GM12878 (cell line): ENCODE data around the gene DNMBP. TPM values are rescaled to one million over a fixed set of nuclear protein-coding genes. Genes with fewer than 3 reads are reported as not detected.

ENCODE experiments used
- ATAC-seq: fragments of 200-7000 bp; cut with Tn5 transposase; 3 replicates; pipeline ENCODE4 v1.9.1; 2020; ENCODE audit warnings: mild to moderate bottlenecking, moderate library complexity
- BruUV-seq: library from RNA; stranded (reverse); fragments of 400-500 nt; replicated peaks from 2 replicates; lab custom pipeline; 2021; lab: Mats Ljungman, UMichigan
- CTCF ChIA-PET: fragments of 300-600 bp; sonication (Branson Sonifier 250); formaldehyde crosslinking; extraction: SDS; loops from one replicate; lab custom pipeline; 2021; ENCODE audit warnings: inconsistent platforms; lab: Yijun Ruan, JAX
- POLR2A ChIA-PET: fragments of 350-600 bp; formaldehyde crosslinking; extraction: SDS; loops from one replicate; lab custom pipeline; 2021; ENCODE audit warnings: inconsistent platforms; lab: Charles Lee
- RAD21 ChIA-PET: fragments of 300-600 bp; sonication (Branson Sonifier 250); formaldehyde crosslinking; loops from one replicate; lab custom pipeline; 2023; ENCODE audit warnings: antibody characterized with exemption; ENCODE audit not compliant: unreplicated experiment; lab: Charles Lee
- SMC1A ChIA-PET: fragments of 300-600 bp; sonication (Branson Sonifier 250); formaldehyde crosslinking; loops from one replicate; lab custom pipeline; 2023; ENCODE audit not compliant: unreplicated experiment, uncharacterized antibody; lab: Charles Lee
- DNase-seq: peaks from one replicate; pipeline ENCODE4 v3.0.0-alpha.2; 2011; ENCODE audit warnings: low read depth, low spot score
- FAIRE-seq: peaks from 3 replicates; lab custom pipeline; 2011; peaks lifted over from hg19 to GRCh38; lab: Jason Lieb, UNC
- H2AFZ ChIP-seq: 2 replicates; pipeline ENCODE4 v1.6.0; 2011; ENCODE audit warnings: low read depth, low read length, control low read depth; ENCODE audit not compliant: control insufficient read depth
- H3K27ac ChIP-seq: 2 replicates; pipeline ENCODE4 v1.5.1; 2011; ENCODE audit warnings: control low read depth; ENCODE audit not compliant: control insufficient read depth, insufficient read depth
- H3K27me3 ChIP-seq, 2 experiments: replicated peaks in 1 of 2; 2 replicates each; pipeline versions ENCODE4 v1.6.0 to v1.6.1; 2011; ENCODE audit warnings: low read length in 1 of 2; ENCODE audit not compliant: control insufficient read depth in 2 of 2, insufficient read depth in 2 of 2
- H3K36me3 ChIP-seq, 2 experiments: 2 replicates each; pipeline ENCODE4 v1.5.1; 2011; ENCODE audit warnings: low read length in 1 of 2; ENCODE audit not compliant: control insufficient read depth in 2 of 2, insufficient read depth in 2 of 2
- H3K4me1 ChIP-seq: 2 replicates; pipeline ENCODE4 v1.6.1; 2011; ENCODE audit warnings: mild to moderate bottlenecking, low read length, moderate library complexity, mixed read lengths; ENCODE audit not compliant: control insufficient read depth, insufficient read depth
- H3K4me2 ChIP-seq: 2 replicates; pipeline ENCODE4 v1.6.0; 2011; ENCODE audit warnings: control low read depth; ENCODE audit not compliant: control insufficient read depth, insufficient read depth
- H3K4me3 ChIP-seq: fragments of 200-600 bp; sonication (generic); 2 replicates; pipeline ENCODE4 v1.5.1; 2016
- H3K79me2 ChIP-seq: 2 replicates; pipeline ENCODE4 v1.6.0; 2011; ENCODE audit warnings: low read length; ENCODE audit not compliant: control insufficient read depth, insufficient read depth
- H3K9ac ChIP-seq: 2 replicates; pipeline ENCODE4 v1.8.0; 2011; ENCODE audit warnings: low read length, control low read depth, mixed read lengths; ENCODE audit not compliant: control insufficient read depth, insufficient read depth
- H3K9me3 ChIP-seq: replicated peaks from 3 replicates; pipeline ENCODE4 v1.5.1; 2011; ENCODE audit warnings: mild to moderate bottlenecking, low read length; ENCODE audit not compliant: control insufficient read depth, insufficient read depth
- H4K20me1 ChIP-seq: 2 replicates; pipeline ENCODE4 v1.6.0; 2011; ENCODE audit not compliant: control insufficient read depth, insufficient read depth
- CBFB ChIP-seq: IDR thresholded peaks from 2 replicates; pipeline ENCODE4 v1.6.1; 2016; ENCODE audit warnings: antibody characterized with exemption, low read depth
- CHD1 ChIP-seq: IDR thresholded peaks from 2 replicates; pipeline ENCODE4 v1.6.1; 2012; ENCODE audit warnings: low read depth, low read length, improper control_type of control experiment
- ESRRA ChIP-seq: IDR thresholded peaks from 2 replicates; pipeline ENCODE4 v1.6.1; 2012; ENCODE audit warnings: mild to moderate bottlenecking, low read length, improper control_type of control experiment
- GABPA ChIP-seq: IDR thresholded peaks from 2 replicates; pipeline ENCODE4 v1.6.1; 2014; ENCODE audit warnings: antibody characterized with exemption, low read depth, mild to moderate bottlenecking, inconsistent platforms
- HDGF ChIP-seq: fragments of 450-650 bp; IDR thresholded peaks from 2 replicates; pipeline ENCODE4 v1.6.1; 2016; ENCODE audit warnings: antibody characterized with exemption
- IRF4 ChIP-seq: IDR thresholded peaks from 2 replicates; pipeline ENCODE4 v1.6.1; 2011; ENCODE audit warnings: low read depth, low read length
- JUNB ChIP-seq: IDR thresholded peaks from 2 replicates; pipeline ENCODE4 v1.6.1; 2016; ENCODE audit warnings: antibody characterized with exemption, mild to moderate bottlenecking
- KDM1A ChIP-seq: fragments of 200-600 bp; sonication (generic); IDR thresholded peaks from 2 replicates; pipeline ENCODE4 v1.6.1; 2016; ENCODE audit warnings: borderline replicate concordance
- LARP7 ChIP-seq: fragments of 450-650 bp; IDR thresholded peaks from 2 replicates; pipeline ENCODE4 v1.6.1; 2017; ENCODE audit warnings: mild to moderate bottlenecking
- MTA3 ChIP-seq: IDR thresholded peaks from 2 replicates; pipeline ENCODE4 v1.6.1; 2012; ENCODE audit warnings: low read length, inconsistent platforms, borderline replicate concordance
- MXI1 ChIP-seq: fragments of 150-350 bp; IDR thresholded peaks from 2 replicates; pipeline ENCODE4 v1.6.1; 2011; ENCODE audit warnings: low read depth, mild to moderate bottlenecking, inconsistent platforms, low read length, improper control_type of control experiment
- MYB ChIP-seq: fragments of 150-350 bp; IDR thresholded peaks from 2 replicates; pipeline ENCODE4 v1.6.1; 2014; ENCODE audit warnings: mild to moderate bottlenecking, low read depth, low read length, borderline replicate concordance
- POLR2AphosphoS2 ChIP-seq: IDR thresholded peaks from 2 replicates; pipeline ENCODE4 v1.6.1; 2011; ENCODE audit warnings: low read depth, mild to moderate bottlenecking, low read length, improper control_type of control experiment, moderate library complexity
- RFX5 ChIP-seq: IDR thresholded peaks from 2 replicates; pipeline ENCODE4 v1.6.1; 2011; ENCODE audit warnings: low read depth, low read length, improper control_type of control experiment
- SKIL ChIP-seq: fragments of 450-650 bp; IDR thresholded peaks from 2 replicates; pipeline ENCODE4 v1.6.1; 2017; ENCODE audit warnings: mild to moderate bottlenecking, low read depth, inconsistent platforms; ENCODE audit not compliant: poor library complexity, severe bottlenecking
- SMAD1 ChIP-seq: fragments of 450-650 bp; IDR thresholded peaks from 2 replicates; pipeline ENCODE4 v1.6.1; 2018; ENCODE audit warnings: mild to moderate bottlenecking, low read depth; ENCODE audit not compliant: partially characterized antibody
- STAT1 ChIP-seq: fragments of 450-650 bp; conservative IDR thresholded peaks from 2 replicates; pipeline ENCODE4 v1.6.1; 2014; ENCODE audit warnings: antibody characterized with exemption, mild to moderate bottlenecking
- TAF1 ChIP-seq: IDR thresholded peaks from 2 replicates; pipeline ENCODE4 v1.6.1; 2011; ENCODE audit warnings: mild to moderate bottlenecking, low read depth, low read length, borderline replicate concordance
- ZNF384 ChIP-seq: IDR thresholded peaks from 2 replicates; pipeline ENCODE4 v1.6.1; 2012; ENCODE audit warnings: low read depth, mild to moderate bottlenecking, low read length, improper control_type of control experiment, borderline replicate concordance
- WGBS: methylation state at CpG from one replicate; pipeline ENCODE4 v1.1.6; 2016; ENCODE audit warnings: low lambda C conversion rate; ENCODE audit not compliant: insufficient replicate concordance, insufficient coverage; ENCODE audit errors: missing lambda C conversion rate; 5-methylcytosine and 5-hydroxymethylcytosine counted together
- in situ Hi-C: fragments of 300-500 bp; cut with MboI; formaldehyde crosslinking; loops from 9 replicates; pipeline ENCODE4 v1.14.3; 2018; ENCODE audit warnings: mixed read lengths
- intact Hi-C: fragments of 100-400 bp; cut with micrococcal nuclease; formaldehyde crosslinking; loops from one replicate; pipeline ENCODE4 v1.14.2; 2022; ENCODE audit not compliant: unreplicated experiment
- polyA plus RNA-seq, 11 experiments: library from polyadenylated mRNA; depleted of rRNA in 4 of 11; unstranded in 6 of 11; stranded (reverse) in 5 of 11; fragments of >200 nt; fragmentation: Nextera tagmentation in 4 of 11; fragmentation: Illumina TruSeq in 1 of 11; extraction: Ambion mirVana in 4 of 11; extraction: Trizol in 1 of 11; gene quantifications; 1 replicate in 1 of 11; 2 replicates in 10 of 11; pipeline versions ENCODE4 v1.2.1 to v1.2.3, GENCODE V29; 2011 to 2016; ENCODE audit warnings: inconsistent platforms in 2 of 11, missing spikeins in 2 of 11, low read depth in 1 of 11
- total RNA-seq, 4 experiments: library from RNA; depleted of rRNA in 3 of 4; stranded (reverse); fragments of >200 nt in 3 of 4; fragmentation: Illumina TruSeq in 1 of 4; extraction: Trizol in 1 of 4; gene quantifications; 2 replicates each; pipeline versions ENCODE4 v1.2.1 to v1.2.3, GENCODE V29; 2013 to 2021
- TF ChIP-seq, protein P1 (sequence below): fragments of 450-650 bp; IDR thresholded peaks from 2 replicates; pipeline ENCODE4 v1.6.1; 2016; ENCODE audit warnings: mild to moderate bottlenecking

DNMBP gene
- total and polyA plus RNA-seq, 10 of the 15 experiments (the other 5 are each of a cell fraction or from before 2014, with no cell fraction given) = 7.1 to 45.0 (median 22.0) TPM

GRCh38 chr10:100000109-100000644 is 9.6 kb downstream of the DNMBP start:
- POLR2A ChIA-PET = interaction anchor here (0.6 to 1.6 kb wide), 4 partner anchors 9 to 22 kb away, joined by 3 to 9 read pairs (median 4); no protein-coding TSS in a partner anchor
- H2AFZ ChIP-seq = no peak overlapping the region
- in situ Hi-C loops (no loop called here), intact Hi-C loops (no loop called here)
- CTCF ChIA-PET = interaction anchor here (0.8 to 11.3 kb wide), 3 partner anchors 7 to 246 kb away, joined by 3 to 116 read pairs (median 4); partner anchors contain the start of gene DNMBP
- RAD21 ChIA-PET = no interaction called here
- FAIRE-seq = no peak
- no peaks in the 10 kb centered on the region; the same call in 1 of the 3 replicates for H3K9me3 ChIP-seq
- over 99% methylated on average over 6 of the region's 6 CpGs for WGBS
- peaks cover 4% of the 10 kb centered on the region; the same call in 1 of the 2 replicates for H4K20me1 ChIP-seq
- H3K36me3 ChIP-seq = peaks cover 0 to 20% of the 10 kb centered on the region in 2 experiments; a peak in 1 of 4 replicates
- no peak overlapping the region; the same call in 1 of the 2 replicates for H3K4me2 ChIP-seq
- DNase-seq = no peak
- BruUV-seq = TSS peak; percentile 2
- ATAC-seq = no peak; the same call in 2 of the 3 replicates
- peaks cover 96% of the 10 kb centered on the region for H3K79me2 ChIP-seq
- TF ChIP-seq MTA3 (no peak), MXI1 (no peak), STAT1 (no peak), MYB (no peak), CBFB (no peak), CHD1 (no peak), SKIL (no peak), ZNF384 (no peak), TAF1 (no peak), GABPA (no peak), RFX5 (no peak), HDGF (no peak), ESRRA (no peak), JUNB (no peak), LARP7 (no peak), POLR2AphosphoS2 (no peak), KDM1A (no peak), IRF4 (no peak), SMAD1 (no peak)
- TF ChIP-seq, protein P1, sequence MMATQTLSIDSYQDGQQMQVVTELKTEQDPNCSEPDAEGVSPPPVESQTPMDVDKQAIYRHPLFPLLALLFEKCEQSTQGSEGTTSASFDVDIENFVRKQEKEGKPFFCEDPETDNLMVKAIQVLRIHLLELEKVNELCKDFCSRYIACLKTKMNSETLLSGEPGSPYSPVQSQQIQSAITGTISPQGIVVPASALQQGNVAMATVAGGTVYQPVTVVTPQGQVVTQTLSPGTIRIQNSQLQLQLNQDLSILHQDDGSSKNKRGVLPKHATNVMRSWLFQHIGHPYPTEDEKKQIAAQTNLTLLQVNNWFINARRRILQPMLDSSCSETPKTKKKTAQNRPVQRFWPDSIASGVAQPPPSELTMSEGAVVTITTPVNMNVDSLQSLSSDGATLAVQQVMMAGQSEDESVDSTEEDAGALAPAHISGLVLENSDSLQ = no peak
- TF ChIP-seq, all 136 proteins: peak for 0
- H3K27me3 ChIP-seq = no peaks in the 10 kb centered on the region
- peaks cover 25% of the 10 kb centered on the region for H3K4me1 ChIP-seq
- no peak overlapping the region for H3K9ac ChIP-seq
- peak overlapping the region; percentile 31; the same call in 1 of the 2 replicates for H3K27ac ChIP-seq
- peak overlapping the region; percentile 11; the same call in 1 of the 2 replicates for H3K4me3 ChIP-seq
- SMC1A ChIA-PET = interaction anchor here (0.8 to 26.2 kb wide), 5 partner anchors 9 to 47 kb away, joined by 3 to 531 read pairs (median 3); no protein-coding TSS in a partner anchor
